Measurements from ENCODE around the gene USH1G.
"Not testable (repeated sequence)": the region's sequence is repeated elsewhere in the genome, so short reads cannot be mapped to it uniquely, and the experiment has no call there.

The USH1G gene

GRCh38 chr17:74911423-74911822 is 11.6 kb downstream of the USH1G start:
- H3K27me3 ChIP-seq (replicated peaks; ENCODE audit: control insufficient read depth, insufficient read depth, low read length): peaks cover 24% of the 10 kb centered on the region
- H3K4me3 ChIP-seq (ENCODE audit: low read length); H3K36me3 ChIP-seq (ENCODE audit: control insufficient read depth, insufficient read depth, low read length, severe bottlenecking); DNase-seq (ENCODE audit: low read depth); H3K9ac ChIP-seq (ENCODE audit: low read length); H3K9me3 ChIP-seq (ENCODE audit: control insufficient read depth, low read length); H3K4me1 ChIP-seq (ENCODE audit: control insufficient read depth, insufficient read depth, low read length): not testable (repeated sequence)

GRCh38 chr17:74909097-74909496 is 14.0 kb downstream of the USH1G start:
- DNase-seq (ENCODE audit: low read depth); H3K9me3 ChIP-seq (ENCODE audit: control insufficient read depth, low read length); H3K4me3 ChIP-seq (ENCODE audit: low read length); H3K4me1 ChIP-seq (ENCODE audit: control insufficient read depth, insufficient read depth, low read length); H3K36me3 ChIP-seq (ENCODE audit: control insufficient read depth, insufficient read depth, low read length, severe bottlenecking); H3K9ac ChIP-seq (ENCODE audit: low read length): not testable (repeated sequence)
- peaks cover 24% of the 10 kb centered on the region for H3K27me3 ChIP-seq (replicated peaks; ENCODE audit: control insufficient read depth, insufficient read depth, low read length)

GRCh38 chr17:74907012-74907411 is 16.0 kb downstream of the USH1G start:
- H3K9ac ChIP-seq (ENCODE audit: low read length): no peak overlapping the region
- H3K9me3 ChIP-seq (ENCODE audit: control insufficient read depth, low read length): no peaks in the 10 kb centered on the region
- no peak overlapping the region for H3K4me3 ChIP-seq (ENCODE audit: low read length)
- no peaks in the 10 kb centered on the region for H3K36me3 ChIP-seq (ENCODE audit: control insufficient read depth, insufficient read depth, low read length, severe bottlenecking)
- H3K27me3 ChIP-seq (replicated peaks; ENCODE audit: control insufficient read depth, insufficient read depth, low read length): peaks cover 36% of the 10 kb centered on the region
- no peaks in the 10 kb centered on the region for H3K4me1 ChIP-seq (ENCODE audit: control insufficient read depth, insufficient read depth, low read length)
- no peak for DNase-seq (ENCODE audit: low read depth)

- DNase-seq (ENCODE audit: low read depth); H3K4me3 ChIP-seq (ENCODE audit: low read length): not testable (repeated sequence)
Measured at GRCh38 chr17:74906214-74906793, 16.8 kb downstream of the USH1G start.

GRCh38 chr17:74904687-74905409 is 18.2 kb downstream of the USH1G start:
- Histone ChIP-seq H3K4me1 (ENCODE audit: control insufficient read depth, insufficient read depth, low read length) (no peaks in the 10 kb centered on the region), H3K27me3 (replicated peaks; ENCODE audit: control insufficient read depth, insufficient read depth, low read length) (peaks cover 51% of the 10 kb centered on the region), H3K36me3 (ENCODE audit: control insufficient read depth, insufficient read depth, low read length, severe bottlenecking) (no peaks in the 10 kb centered on the region), H3K4me3 (ENCODE audit: low read length) (no peak overlapping the region), H3K9ac (ENCODE audit: low read length) (no peak overlapping the region), H3K9me3 (ENCODE audit: control insufficient read depth, low read length) (peaks cover under 1% of the 10 kb centered on the region)
- no peak for DNase-seq (ENCODE audit: low read depth)

More at GRCh38 chr17:74906214-74906793, 16.8 kb downstream of the USH1G start:
- not testable (repeated sequence) for H3K9ac ChIP-seq (ENCODE audit: low read length); H3K4me1 ChIP-seq (ENCODE audit: control insufficient read depth, insufficient read depth, low read length); H3K36me3 ChIP-seq (ENCODE audit: control insufficient read depth, insufficient read depth, low read length, severe bottlenecking); H3K9me3 ChIP-seq (ENCODE audit: control insufficient read depth, low read length)
- peaks cover 42% of the 10 kb centered on the region for H3K27me3 ChIP-seq (replicated peaks; ENCODE audit: control insufficient read depth, insufficient read depth, low read length)

- no peaks in the 10 kb centered on the region for H3K4me1 ChIP-seq (ENCODE audit: control insufficient read depth, insufficient read depth, low read length)
- H3K9me3 ChIP-seq (ENCODE audit: control insufficient read depth, low read length): peaks cover 4% of the 10 kb centered on the region
- no peaks in the 10 kb centered on the region for H3K36me3 ChIP-seq (ENCODE audit: control insufficient read depth, insufficient read depth, low read length, severe bottlenecking)
- H3K9ac ChIP-seq (ENCODE audit: low read length): no peak overlapping the region
- H3K27me3 ChIP-seq (replicated peaks; ENCODE audit: control insufficient read depth, insufficient read depth, low read length): peaks cover 47% of the 10 kb centered on the region
- H3K4me3 ChIP-seq (ENCODE audit: low read length): no peak overlapping the region
- no peak for DNase-seq (ENCODE audit: low read depth)
Measured at GRCh38 chr17:74903671-74904070, 19.4 kb downstream of the USH1G start.

- Histone ChIP-seq H3K9ac (ENCODE audit: low read length) (no peak overlapping the region), H3K4me1 (ENCODE audit: control insufficient read depth, insufficient read depth, low read length) (no peaks in the 10 kb centered on the region), H3K9me3 (ENCODE audit: control insufficient read depth, low read length) (peaks cover 4% of the 10 kb centered on the region), H3K27me3 (replicated peaks; ENCODE audit: control insufficient read depth, insufficient read depth, low read length) (peaks cover 45% of the 10 kb centered on the region), H3K4me3 (ENCODE audit: low read length) (no peak overlapping the region), H3K36me3 (ENCODE audit: control insufficient read depth, insufficient read depth, low read length, severe bottlenecking) (no peaks in the 10 kb centered on the region)
- DNase-seq (ENCODE audit: low read depth): no peak
Measured at GRCh38 chr17:74903034-74903433, 20.0 kb downstream of the USH1G start.

- no peak for DNase-seq (ENCODE audit: low read depth)
- no peak overlapping the region for H3K4me3 ChIP-seq (ENCODE audit: low read length)
- H3K9ac ChIP-seq (ENCODE audit: low read length): no peak overlapping the region
- H3K36me3 ChIP-seq (ENCODE audit: control insufficient read depth, insufficient read depth, low read length, severe bottlenecking): no peaks in the 10 kb centered on the region
- H3K27me3 ChIP-seq (replicated peaks; ENCODE audit: control insufficient read depth, insufficient read depth, low read length): peaks cover 46% of the 10 kb centered on the region
- H3K9me3 ChIP-seq (ENCODE audit: control insufficient read depth, low read length): peaks cover 4% of the 10 kb centered on the region
- no peaks in the 10 kb centered on the region for H3K4me1 ChIP-seq (ENCODE audit: control insufficient read depth, insufficient read depth, low read length)
Measured at GRCh38 chr17:74901353-74902135, 21.5 kb downstream of the USH1G start.

GRCh38 chr17:74900208-74900607 is 22.8 kb downstream of the USH1G start:
- H3K9ac ChIP-seq (ENCODE audit: low read length): no peak overlapping the region
- H3K27me3 ChIP-seq (replicated peaks; ENCODE audit: control insufficient read depth, insufficient read depth, low read length): peaks cover 57% of the 10 kb centered on the region
- no peaks in the 10 kb centered on the region for H3K4me1 ChIP-seq (ENCODE audit: control insufficient read depth, insufficient read depth, low read length)
- H3K9me3 ChIP-seq (ENCODE audit: control insufficient read depth, low read length): peaks cover 4% of the 10 kb centered on the region
- DNase-seq (ENCODE audit: low read depth): no peak
- no peaks in the 10 kb centered on the region for H3K36me3 ChIP-seq (ENCODE audit: control insufficient read depth, insufficient read depth, low read length, severe bottlenecking)
- no peak overlapping the region for H3K4me3 ChIP-seq (ENCODE audit: low read length)

GRCh38 chr17:74898376-74898946 is 24.6 kb downstream of the USH1G start:
- no peaks in the 10 kb centered on the region for H3K4me1 ChIP-seq (ENCODE audit: control insufficient read depth, insufficient read depth, low read length)
- no peak overlapping the region for H3K4me3 ChIP-seq (ENCODE audit: low read length)
- peaks cover 58% of the 10 kb centered on the region for H3K27me3 ChIP-seq (replicated peaks; ENCODE audit: control insufficient read depth, insufficient read depth, low read length)
- H3K9me3 ChIP-seq (ENCODE audit: control insufficient read depth, low read length): peaks cover 4% of the 10 kb centered on the region
- H3K9ac ChIP-seq (ENCODE audit: low read length): no peak overlapping the region
- DNase-seq (ENCODE audit: low read depth): no peak
- no peaks in the 10 kb centered on the region for H3K36me3 ChIP-seq (ENCODE audit: control insufficient read depth, insufficient read depth, low read length, severe bottlenecking)
